ENCODE data around the gene OPCML. TPM values are rescaled to one million over a fixed set of nuclear protein-coding genes. Genes with fewer than 3 reads are reported as not detected.

Gene OPCML
- total RNA-seq, 4 donors from 2014 or later = 0.06 to 0.83 (median 0.24) TPM

DNA sequence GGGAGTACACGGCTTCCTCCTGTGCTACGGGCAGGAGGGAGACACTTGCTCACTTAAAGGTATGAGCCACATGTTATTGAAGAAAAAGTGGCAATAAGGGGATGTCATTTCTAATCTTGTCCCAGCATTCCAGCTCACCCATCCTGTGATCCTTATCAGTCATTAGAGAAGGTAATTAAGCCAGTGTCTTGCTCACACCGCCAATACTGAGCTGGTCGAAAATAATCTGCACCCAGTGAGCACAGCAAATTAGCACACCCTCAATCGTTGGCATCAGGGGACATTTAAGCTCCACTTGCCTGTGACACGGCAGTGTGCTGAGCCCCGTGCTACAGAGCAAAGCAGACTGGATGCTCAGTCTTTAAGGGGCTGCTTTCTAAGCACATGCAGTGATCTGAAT, 510.7 kb downstream of the OPCML start:
- H3K4me1 ChIP-seq = no peaks in the 10 kb centered on the region
- 74% methylated on average over 6 of the region's 7 CpGs for WGBS
- intact Hi-C loops (cut with DNase I) = no loop called here

DNA sequence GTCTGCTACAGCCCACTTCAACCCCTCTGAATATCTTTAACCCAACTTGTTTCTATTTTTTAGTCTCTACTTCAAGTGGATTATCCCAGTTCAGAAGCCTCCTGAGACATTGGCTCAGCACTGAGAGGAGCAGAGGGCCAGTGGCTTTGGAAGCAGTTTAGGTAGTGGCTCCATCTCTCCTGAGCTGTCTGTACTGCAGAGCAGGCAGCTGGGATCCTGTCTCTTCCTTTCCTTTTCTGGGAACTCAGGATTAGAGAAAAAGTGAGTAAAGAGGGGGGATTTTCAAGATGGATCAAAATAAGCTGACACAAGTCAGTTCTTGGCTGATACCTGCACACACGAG, 512.0 kb downstream of the OPCML start:
- Histone ChIP-seq H3K9me3 (no peaks in the 10 kb centered on the region), H3K27me3 (peaks cover 0 to 21% (median 0%) of the 10 kb centered on the region in 4 donors), H3K36me3 (no peaks in the 10 kb centered on the region), H3K4me1 (no peaks in the 10 kb centered on the region), H3K4me3 (no peak overlapping the region), H3K27ac (replicated peaks in 1 of 4) (no peak overlapping the region)
- DNase-seq (ENCODE audit: extremely low spot score) = no peak
- TF ChIP-seq POLR2AphosphoS5 (IDR thresholded peaks at IDR 0.05) (no peak), EP300 (IDR thresholded peaks at IDR 0.05) (no peak), POLR2A (IDR thresholded peaks at IDR 0.05; ENCODE audit: low read depth) (no peak)
- TF ChIP-seq, protein P1, sequence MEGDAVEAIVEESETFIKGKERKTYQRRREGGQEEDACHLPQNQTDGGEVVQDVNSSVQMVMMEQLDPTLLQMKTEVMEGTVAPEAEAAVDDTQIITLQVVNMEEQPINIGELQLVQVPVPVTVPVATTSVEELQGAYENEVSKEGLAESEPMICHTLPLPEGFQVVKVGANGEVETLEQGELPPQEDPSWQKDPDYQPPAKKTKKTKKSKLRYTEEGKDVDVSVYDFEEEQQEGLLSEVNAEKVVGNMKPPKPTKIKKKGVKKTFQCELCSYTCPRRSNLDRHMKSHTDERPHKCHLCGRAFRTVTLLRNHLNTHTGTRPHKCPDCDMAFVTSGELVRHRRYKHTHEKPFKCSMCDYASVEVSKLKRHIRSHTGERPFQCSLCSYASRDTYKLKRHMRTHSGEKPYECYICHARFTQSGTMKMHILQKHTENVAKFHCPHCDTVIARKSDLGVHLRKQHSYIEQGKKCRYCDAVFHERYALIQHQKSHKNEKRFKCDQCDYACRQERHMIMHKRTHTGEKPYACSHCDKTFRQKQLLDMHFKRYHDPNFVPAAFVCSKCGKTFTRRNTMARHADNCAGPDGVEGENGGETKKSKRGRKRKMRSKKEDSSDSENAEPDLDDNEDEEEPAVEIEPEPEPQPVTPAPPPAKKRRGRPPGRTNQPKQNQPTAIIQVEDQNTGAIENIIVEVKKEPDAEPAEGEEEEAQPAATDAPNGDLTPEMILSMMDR (IDR thresholded peaks at IDR 0.05) = no peak
- intact Hi-C loops (cut with DNase I) = no loop called here
- 78% methylated on average over 1 of the region's 1 CpG for WGBS

More for the DNA sequence above, 510.7 kb downstream of the OPCML start:
- no peaks in the 10 kb centered on the region for H3K36me3 ChIP-seq
- H3K27ac ChIP-seq (replicated peaks in 1 of 4) = no peak overlapping the region
- TF ChIP-seq, protein P1 (IDR thresholded peaks at IDR 0.05) = no peak
- no peak for TF ChIP-seq POLR2A (IDR thresholded peaks at IDR 0.05; ENCODE audit: low read depth)
- TF ChIP-seq EP300 (IDR thresholded peaks at IDR 0.05) = no peak
- no peak for TF ChIP-seq POLR2AphosphoS5 (IDR thresholded peaks at IDR 0.05)
- DNase-seq (ENCODE audit: extremely low spot score) = no peak
- H3K9me3 ChIP-seq = no peaks in the 10 kb centered on the region
- H3K4me3 ChIP-seq = no peak overlapping the region
- H3K27me3 ChIP-seq = peaks cover 0 to 27% (median 0%) of the 10 kb centered on the region in 4 donors

DNA sequence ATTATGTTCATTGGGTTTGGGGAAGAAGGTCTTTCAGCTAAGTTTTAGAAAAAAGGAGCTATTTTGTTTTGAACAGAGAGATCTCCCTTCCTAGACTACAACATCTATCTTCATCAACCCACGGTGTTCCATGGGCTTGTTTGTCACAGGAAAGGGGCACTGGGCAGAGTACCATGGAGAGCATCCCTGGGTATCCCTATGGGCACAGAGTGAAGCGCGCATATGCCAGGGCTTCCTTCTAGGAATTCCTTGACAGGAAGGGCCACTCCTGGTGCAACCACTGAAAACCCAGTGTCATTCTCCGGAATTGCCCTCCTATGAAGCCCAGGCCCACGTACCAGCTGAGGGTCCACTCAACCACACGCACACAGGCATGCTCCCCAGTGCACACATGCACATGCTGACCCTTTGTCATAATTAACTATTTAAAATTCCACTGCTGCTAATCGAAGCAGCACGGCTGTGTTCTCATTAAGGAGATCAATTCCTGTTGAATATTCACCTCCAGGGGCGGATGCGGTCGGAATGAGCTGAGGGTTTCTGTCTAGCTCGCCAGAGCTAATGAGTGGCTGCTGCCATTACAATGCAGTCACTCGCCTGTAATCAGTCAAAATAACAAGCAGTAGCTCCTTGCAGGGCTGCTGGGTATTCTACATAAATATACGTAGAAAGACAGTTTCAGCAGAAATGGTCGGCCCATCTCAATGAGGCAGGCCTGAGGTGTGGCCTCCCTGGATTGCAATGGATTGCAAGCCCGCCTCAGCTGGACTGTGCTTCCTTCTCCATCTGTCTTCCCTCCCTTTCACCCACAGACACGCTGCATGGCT, 512.5 kb downstream of the OPCML start:
- H3K9me3 ChIP-seq = no peaks in the 10 kb centered on the region
- no peak overlapping the region for H3K27ac ChIP-seq (replicated peaks in 1 of 4)
- intact Hi-C loops (cut with DNase I) = no loop called here
- no peak for DNase-seq (ENCODE audit: extremely low spot score)
- peaks cover 0 to 20% (median 0%) of the 10 kb centered on the region in 4 donors for H3K27me3 ChIP-seq
- 85% methylated on average over 16 of the region's 17 CpGs for WGBS
- no peak overlapping the region for H3K4me3 ChIP-seq
- TF ChIP-seq POLR2A (IDR thresholded peaks at IDR 0.05; ENCODE audit: low read depth) (no peak), EP300 (IDR thresholded peaks at IDR 0.05) (no peak), POLR2AphosphoS5 (IDR thresholded peaks at IDR 0.05) (no peak)
- TF ChIP-seq, protein P1 (IDR thresholded peaks at IDR 0.05) = no peak
- H3K36me3 ChIP-seq = no peaks in the 10 kb centered on the region
- H3K4me1 ChIP-seq = no peaks in the 10 kb centered on the region

DNA sequence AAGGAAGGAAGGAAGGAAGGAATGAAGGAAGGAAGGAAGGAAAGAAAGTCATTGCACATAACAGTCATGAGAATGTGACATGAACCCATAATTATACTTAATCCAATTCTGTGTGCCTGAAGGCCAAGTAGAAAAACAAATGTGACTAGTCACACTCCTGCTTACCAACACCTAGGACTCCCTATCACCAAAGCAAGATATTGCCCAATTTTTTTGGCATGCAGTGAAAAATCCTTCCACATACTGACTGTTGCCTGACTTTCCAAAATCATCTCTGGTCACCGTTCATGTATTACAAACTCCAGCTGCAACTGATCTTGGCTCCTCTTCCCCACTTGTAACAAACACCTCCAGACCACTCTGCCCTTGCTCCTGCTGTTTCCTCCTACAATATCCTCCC, 516.8 kb downstream of the OPCML start:
- WGBS = 28% methylated on average over 1 of the region's 1 CpG
- intact Hi-C loops (cut with DNase I) = no loop called here

More for the DNA sequence above, 516.8 kb downstream of the OPCML start:
- H3K4me3 ChIP-seq = no peak overlapping the region
- TF ChIP-seq POLR2A (IDR thresholded peaks at IDR 0.05; ENCODE audit: low read depth) (no peak), POLR2AphosphoS5 (IDR thresholded peaks at IDR 0.05) (no peak), EP300 (IDR thresholded peaks at IDR 0.05) (no peak)
- TF ChIP-seq, protein P1 (IDR thresholded peaks at IDR 0.05) = no peak
- H3K9me3 ChIP-seq = no peaks in the 10 kb centered on the region
- H3K36me3 ChIP-seq = no peaks in the 10 kb centered on the region
- H3K4me1 ChIP-seq = no peaks in the 10 kb centered on the region
- H3K27me3 ChIP-seq = no peaks in the 10 kb centered on the region
- no peak for DNase-seq (ENCODE audit: extremely low spot score)
- H3K27ac ChIP-seq (replicated peaks in 1 of 4) = no peak overlapping the region

All from esophagus muscularis mucosa (tissue), 4 donors.